ENCODE measurements around the gene SLA2. TPM values are rescaled to one million over a fixed set of nuclear protein-coding genes. Genes with fewer than 3 reads are reported as not detected.

SLA2 gene
- total RNA-seq, 2 experiments from 2014 or later = 19.9 to 21.3 TPM

DNA sequence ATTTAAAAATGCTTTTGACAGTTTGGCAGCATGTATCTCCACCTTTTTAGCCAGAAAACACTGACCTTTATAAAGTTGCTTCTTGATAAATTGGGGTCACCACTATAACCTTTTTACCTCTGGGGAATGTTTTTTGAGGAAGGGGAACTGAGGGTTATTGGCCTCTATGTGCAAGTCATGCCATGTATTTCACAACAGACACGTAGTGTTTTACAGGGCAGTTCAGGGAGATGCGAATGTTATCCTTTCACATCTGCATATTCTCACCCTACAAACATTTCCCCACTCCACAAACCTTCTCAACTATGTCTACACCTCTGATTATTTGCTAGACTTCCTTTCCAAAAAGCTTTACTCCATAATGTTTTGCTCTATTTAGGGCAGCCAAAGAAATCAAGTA, 17.0 kb upstream of the SLA2 start:
- H3K27me3 ChIP-seq (ENCODE audit: control insufficient read depth in 1 of 2, insufficient read depth in 2 of 2, low read length in 2 of 2) = no peaks in the 10 kb centered on the region
- Mint-ChIP-seq H3K4me3 (no peak overlapping the region), H3K4me1 (ENCODE audit: low read depth) (peaks cover 12% of the 10 kb centered on the region), H3K27ac (no peak overlapping the region), H3K27me3 (no peaks in the 10 kb centered on the region), H3K9me3 (no peaks in the 10 kb centered on the region), H3K36me3 (ENCODE audit: low read depth) (peaks cover 35% of the 10 kb centered on the region)
- ChIA-PET POLR2A (no interaction called here), CTCF (no interaction called here)
- intact Hi-C loops (cut with DNase I, micrococcal nuclease) = loop anchor here in 1 of 2 experiments (10.0 kb wide), 1 partner anchor 92 kb away; no protein-coding TSS in a partner anchor
- no peak for DNase-seq
- peaks cover 11% of the 10 kb centered on the region for H3K4me1 ChIP-seq (ENCODE audit: insufficient read depth, low read length)
- TF ChIP-seq, protein P1, sequence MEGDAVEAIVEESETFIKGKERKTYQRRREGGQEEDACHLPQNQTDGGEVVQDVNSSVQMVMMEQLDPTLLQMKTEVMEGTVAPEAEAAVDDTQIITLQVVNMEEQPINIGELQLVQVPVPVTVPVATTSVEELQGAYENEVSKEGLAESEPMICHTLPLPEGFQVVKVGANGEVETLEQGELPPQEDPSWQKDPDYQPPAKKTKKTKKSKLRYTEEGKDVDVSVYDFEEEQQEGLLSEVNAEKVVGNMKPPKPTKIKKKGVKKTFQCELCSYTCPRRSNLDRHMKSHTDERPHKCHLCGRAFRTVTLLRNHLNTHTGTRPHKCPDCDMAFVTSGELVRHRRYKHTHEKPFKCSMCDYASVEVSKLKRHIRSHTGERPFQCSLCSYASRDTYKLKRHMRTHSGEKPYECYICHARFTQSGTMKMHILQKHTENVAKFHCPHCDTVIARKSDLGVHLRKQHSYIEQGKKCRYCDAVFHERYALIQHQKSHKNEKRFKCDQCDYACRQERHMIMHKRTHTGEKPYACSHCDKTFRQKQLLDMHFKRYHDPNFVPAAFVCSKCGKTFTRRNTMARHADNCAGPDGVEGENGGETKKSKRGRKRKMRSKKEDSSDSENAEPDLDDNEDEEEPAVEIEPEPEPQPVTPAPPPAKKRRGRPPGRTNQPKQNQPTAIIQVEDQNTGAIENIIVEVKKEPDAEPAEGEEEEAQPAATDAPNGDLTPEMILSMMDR (IDR thresholded peaks at IDR 0.05) = no peak
- no peak for ATAC-seq (ENCODE audit: poor library complexity)
- peaks cover 14% of the 10 kb centered on the region for H3K36me3 ChIP-seq (ENCODE audit: insufficient read depth, low read length)
- no peak overlapping the region for H3K4me3 ChIP-seq (ENCODE audit: low read length)
- H3K9me3 ChIP-seq (ENCODE audit: control insufficient read depth in 1 of 2, insufficient read depth in 1 of 2, low read length in 2 of 2) = no peaks in the 10 kb centered on the region
- H3K27ac ChIP-seq (ENCODE audit: low read depth in 1 of 2, low read length in 2 of 2) = no peak overlapping the region

DNA sequence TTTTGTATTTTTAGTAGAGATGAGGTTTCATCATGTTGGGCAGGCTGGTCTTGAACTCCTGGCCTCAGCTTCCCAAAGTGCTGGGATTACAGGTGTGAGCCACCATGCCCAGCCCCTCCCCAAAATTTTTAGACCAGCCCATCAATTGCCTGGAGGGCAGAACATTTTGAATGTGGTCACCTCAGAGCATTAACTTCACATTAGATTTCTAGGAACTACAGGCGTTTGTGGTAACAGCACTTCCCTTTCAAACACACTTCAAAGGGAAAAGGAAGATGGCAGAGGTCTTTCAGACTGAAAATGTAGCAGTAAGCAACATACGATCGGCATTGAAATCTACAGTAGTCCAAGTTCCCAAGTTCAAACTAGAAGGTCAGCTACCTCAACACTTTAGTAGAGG, 12.3 kb upstream of the SLA2 start:
- Mint-ChIP-seq H3K4me1 (ENCODE audit: low read depth) (peaks cover 22% of the 10 kb centered on the region), H3K27me3 (no peaks in the 10 kb centered on the region), H3K9me3 (no peaks in the 10 kb centered on the region), H3K27ac (peak overlapping the region; percentile 19), H3K4me3 (peak overlapping the region; percentile 42), H3K36me3 (ENCODE audit: low read depth) (peaks cover 33% of the 10 kb centered on the region)
- no peaks in the 10 kb centered on the region for H3K27me3 ChIP-seq (ENCODE audit: control insufficient read depth in 1 of 2, insufficient read depth in 2 of 2, low read length in 2 of 2)
- ATAC-seq (ENCODE audit: poor library complexity) (peak; percentile 68), DNase-seq (peak in 3 of 14 experiments; percentile 49 to 72 (median 55))
- H3K36me3 ChIP-seq (ENCODE audit: insufficient read depth, low read length) = peaks cover 27% of the 10 kb centered on the region
- peaks cover 13% of the 10 kb centered on the region for H3K4me1 ChIP-seq (ENCODE audit: insufficient read depth, low read length)
- no peaks in the 10 kb centered on the region for H3K9me3 ChIP-seq (ENCODE audit: control insufficient read depth in 1 of 2, insufficient read depth in 1 of 2, low read length in 2 of 2)
- no peak overlapping the region for H3K27ac ChIP-seq (ENCODE audit: low read depth in 1 of 2, low read length in 2 of 2)
- ChIA-PET CTCF (interaction anchor here (0.9 kb wide), 1 partner anchor 10 kb away, joined by 5 read pairs; no protein-coding TSS in a partner anchor), POLR2A (interaction anchor here (1.7 kb wide), 1 partner anchor 13 kb away, joined by 4 read pairs; the partner anchor contains the start of gene SLA2)
- TF ChIP-seq, protein P1 (IDR thresholded peaks at IDR 0.05) = no peak
- H3K4me3 ChIP-seq (ENCODE audit: low read length) = peak overlapping the region; percentile 6
- intact Hi-C loops (cut with DNase I, micrococcal nuclease) = loop anchor here in 1 of 2 experiments (1.0 kb wide), 1 partner anchor 46 kb away; no protein-coding TSS in a partner anchor

DNA sequence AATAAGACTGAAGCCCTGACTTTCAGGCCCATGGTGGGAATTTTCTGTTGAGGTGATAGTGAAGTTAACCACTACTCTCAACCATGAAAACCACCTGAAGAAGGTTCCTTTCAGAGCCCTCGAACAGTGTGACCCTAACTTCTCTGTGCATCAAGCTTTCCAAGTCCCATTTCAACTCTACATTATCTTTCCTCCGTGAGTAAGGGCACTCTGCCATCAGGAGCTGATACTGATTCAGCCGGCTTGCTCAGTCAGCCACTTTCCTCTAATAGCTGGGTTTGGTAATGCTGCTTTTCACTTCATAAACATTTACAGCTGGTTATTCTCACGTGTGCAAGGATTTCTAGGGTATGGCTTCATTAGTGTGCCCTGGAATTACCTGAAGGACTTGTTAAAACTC, 10.7 kb upstream of the SLA2 start:
- TF ChIP-seq, protein P1 (IDR thresholded peaks at IDR 0.05) = no peak
- peaks cover 38% of the 10 kb centered on the region for H3K36me3 ChIP-seq (ENCODE audit: insufficient read depth, low read length)
- Mint-ChIP-seq H3K27me3 (no peaks in the 10 kb centered on the region), H3K4me1 (ENCODE audit: low read depth) (peaks cover 22% of the 10 kb centered on the region), H3K9me3 (no peaks in the 10 kb centered on the region), H3K36me3 (ENCODE audit: low read depth) (peaks cover 42% of the 10 kb centered on the region), H3K4me3 (no peak overlapping the region), H3K27ac (no peak overlapping the region)
- H3K4me3 ChIP-seq (ENCODE audit: low read length) = no peak overlapping the region
- no peaks in the 10 kb centered on the region for H3K9me3 ChIP-seq (ENCODE audit: control insufficient read depth in 1 of 2, insufficient read depth in 1 of 2, low read length in 2 of 2)
- H3K27ac ChIP-seq (ENCODE audit: low read depth in 1 of 2, low read length in 2 of 2) = no peak overlapping the region
- H3K4me1 ChIP-seq (ENCODE audit: insufficient read depth, low read length) = peaks cover 13% of the 10 kb centered on the region
- CTCF ChIA-PET = no interaction called here
- no peaks in the 10 kb centered on the region for H3K27me3 ChIP-seq (ENCODE audit: control insufficient read depth in 1 of 2, insufficient read depth in 2 of 2, low read length in 2 of 2)
- POLR2A ChIA-PET = interaction anchor here (1.0 to 1.2 kb wide), 2 partner anchors 12 to 117 kb away, joined by 3 read pairs; partner anchors contain the start of gene DSN1
- no peak for ATAC-seq (ENCODE audit: poor library complexity)
- no peak for DNase-seq
- intact Hi-C loops (cut with DNase I, micrococcal nuclease) = no loop called here
